ENCODE measurements around the gene TSACC. TPM values are rescaled to one million over a fixed set of nuclear protein-coding genes. Genes with fewer than 3 reads are reported as not detected.
A peak's percentile ranks its signal among the peaks of the same experiment; 100 is the strongest.

The TSACC gene
- total RNA-seq, 1 experiment from 2014 or later = 1.8 TPM

DNA sequence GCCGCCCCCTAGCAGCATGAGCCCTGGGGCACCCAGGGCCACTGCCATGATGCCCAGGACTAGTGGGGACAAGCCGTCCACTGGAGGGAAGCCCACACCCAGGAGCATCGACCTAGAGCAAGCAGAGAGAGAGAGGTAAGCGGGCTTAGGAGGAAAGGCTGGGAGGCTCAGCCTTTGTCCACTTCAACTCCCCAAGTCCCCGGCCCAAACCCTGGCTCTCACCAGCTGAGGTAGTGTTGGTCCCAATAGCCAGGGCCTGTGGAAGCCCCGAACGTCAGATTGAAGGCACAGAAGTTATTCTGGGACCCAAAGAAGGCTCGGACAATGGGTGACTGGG is 45.3 kb upstream of the TSACC start:
- peaks cover 30% of the 10 kb centered on the region for H3K36me3 Mint-ChIP-seq (ENCODE audit: insufficient read depth, unreplicated experiment)
- ChIA-PET CTCF (no interaction called here), POLR2A (interaction anchor here (1.4 to 13.5 kb wide), 2 partner anchors 9 to 10 kb away, joined by 4 to 210 read pairs; partner anchors contain the start of genes SMG5 and TMEM79)
- no TSS peak for BruUV-seq (replicated peaks)
- no peak overlapping the region for H3K4me3 Mint-ChIP-seq (ENCODE audit: unreplicated experiment)
- no peaks in the 10 kb centered on the region for H3K9me3 Mint-ChIP-seq (ENCODE audit: unreplicated experiment)
- intact Hi-C loops (cut with micrococcal nuclease) = no loop called here
- H3K4me1 Mint-ChIP-seq (ENCODE audit: insufficient read depth, unreplicated experiment) = peaks cover 19% of the 10 kb centered on the region
- no peaks in the 10 kb centered on the region for H3K27me3 Mint-ChIP-seq (ENCODE audit: insufficient read depth, unreplicated experiment)
- TF ChIP-seq, protein P1, sequence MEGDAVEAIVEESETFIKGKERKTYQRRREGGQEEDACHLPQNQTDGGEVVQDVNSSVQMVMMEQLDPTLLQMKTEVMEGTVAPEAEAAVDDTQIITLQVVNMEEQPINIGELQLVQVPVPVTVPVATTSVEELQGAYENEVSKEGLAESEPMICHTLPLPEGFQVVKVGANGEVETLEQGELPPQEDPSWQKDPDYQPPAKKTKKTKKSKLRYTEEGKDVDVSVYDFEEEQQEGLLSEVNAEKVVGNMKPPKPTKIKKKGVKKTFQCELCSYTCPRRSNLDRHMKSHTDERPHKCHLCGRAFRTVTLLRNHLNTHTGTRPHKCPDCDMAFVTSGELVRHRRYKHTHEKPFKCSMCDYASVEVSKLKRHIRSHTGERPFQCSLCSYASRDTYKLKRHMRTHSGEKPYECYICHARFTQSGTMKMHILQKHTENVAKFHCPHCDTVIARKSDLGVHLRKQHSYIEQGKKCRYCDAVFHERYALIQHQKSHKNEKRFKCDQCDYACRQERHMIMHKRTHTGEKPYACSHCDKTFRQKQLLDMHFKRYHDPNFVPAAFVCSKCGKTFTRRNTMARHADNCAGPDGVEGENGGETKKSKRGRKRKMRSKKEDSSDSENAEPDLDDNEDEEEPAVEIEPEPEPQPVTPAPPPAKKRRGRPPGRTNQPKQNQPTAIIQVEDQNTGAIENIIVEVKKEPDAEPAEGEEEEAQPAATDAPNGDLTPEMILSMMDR (IDR thresholded peaks at IDR 0.05; ENCODE audit: unreplicated experiment) = no peak
- peak overlapping the region; percentile 46 for H3K27ac Mint-ChIP-seq (ENCODE audit: low read depth, unreplicated experiment)
- DNase-seq (ENCODE audit: unreplicated experiment) = no peak

DNA sequence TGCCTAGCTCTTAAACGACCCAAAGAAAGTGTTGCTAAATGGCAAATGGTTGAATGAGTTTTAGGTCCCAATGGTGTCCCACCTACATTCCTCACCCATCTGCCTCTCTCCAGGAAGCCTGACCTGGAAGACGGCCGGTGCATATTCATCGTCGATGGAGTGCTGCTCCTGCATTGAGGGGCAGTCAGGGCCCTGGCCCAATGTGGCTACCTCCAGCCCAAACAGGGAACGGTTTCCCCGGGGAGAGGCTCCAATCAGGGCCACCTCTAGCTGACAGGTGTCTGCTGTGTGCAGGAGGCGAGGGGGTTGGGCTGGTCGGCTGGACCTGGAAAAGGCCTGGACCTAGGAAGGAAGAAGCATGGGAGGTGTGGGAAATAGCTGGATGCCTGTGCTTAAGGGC is 44.4 kb upstream of the TSACC start:
- TF ChIP-seq, protein P1 (IDR thresholded peaks at IDR 0.05; ENCODE audit: unreplicated experiment) = no peak
- Mint-ChIP-seq H3K27me3 (ENCODE audit: insufficient read depth, unreplicated experiment) (no peaks in the 10 kb centered on the region), H3K4me1 (ENCODE audit: insufficient read depth, unreplicated experiment) (peaks cover 19% of the 10 kb centered on the region), H3K36me3 (ENCODE audit: insufficient read depth, unreplicated experiment) (peaks cover 22% of the 10 kb centered on the region), H3K27ac (ENCODE audit: low read depth, unreplicated experiment) (no peak overlapping the region), H3K9me3 (ENCODE audit: unreplicated experiment) (no peaks in the 10 kb centered on the region), H3K4me3 (ENCODE audit: unreplicated experiment) (peak overlapping the region; percentile 93)
- POLR2A ChIA-PET = interaction anchor here (0.6 to 13.5 kb wide), 4 partner anchors 9 to 169 kb away, joined by 3 to 210 read pairs (median 4); partner anchors contain the start of genes SMG5 and TMEM79
- BruUV-seq (replicated peaks) = TSS peak; percentile 26
- CTCF ChIA-PET = interaction anchor here (0.6 to 1.2 kb wide), 3 partner anchors 11 to 163 kb away, joined by 3 read pairs; partner anchors contain the start of gene SMG5
- intact Hi-C loops (cut with micrococcal nuclease) = no loop called here
- DNase-seq (ENCODE audit: unreplicated experiment) = no peak

DNA sequence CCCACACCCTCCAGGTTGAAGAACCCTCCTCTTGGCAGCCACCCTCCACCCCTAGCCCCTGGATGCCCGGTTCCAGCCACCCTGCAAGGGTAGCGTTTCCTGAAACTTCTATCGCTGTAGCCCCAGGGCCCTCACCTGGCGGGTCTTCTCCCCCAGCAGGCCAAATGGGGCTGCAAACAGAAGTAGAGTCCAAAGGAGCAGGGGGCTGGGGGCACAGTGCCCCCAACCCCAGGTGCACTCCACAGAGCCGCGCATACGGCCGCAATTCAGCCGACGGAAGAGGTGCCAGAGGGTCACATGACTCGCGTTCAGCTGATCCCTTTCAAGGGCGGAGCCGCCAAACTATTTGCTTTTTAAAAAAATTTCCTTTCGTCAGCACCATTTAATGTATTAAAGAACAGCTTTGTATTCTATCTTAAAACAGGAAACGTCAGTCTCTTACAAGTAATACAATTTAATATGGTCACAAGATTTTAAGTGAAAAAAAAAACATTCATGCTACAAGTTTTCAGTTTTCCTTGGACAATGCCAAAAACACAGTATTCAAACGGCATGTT is 42.9 kb upstream of the TSACC start, which contains the start of gene GLMP:
Gene GLMP (minus strand): TSS at position 289 of the 557 bp plus-strand sequence. CDS start 34 bp downstream, at position 255.
- peaks cover 19% of the 10 kb centered on the region for H3K4me1 Mint-ChIP-seq (ENCODE audit: insufficient read depth, unreplicated experiment)
- CTCF ChIA-PET = interaction anchor here (0.6 to 0.9 kb wide), 3 partner anchors 12 to 32 kb away, joined by 3 to 4 read pairs (median 3); partner anchors contain the start of gene SMG5
- no TSS peak for BruUV-seq (replicated peaks)
- H3K27ac Mint-ChIP-seq (ENCODE audit: low read depth, unreplicated experiment) = peak within 1 kb of the TSS; percentile 96
- H3K4me3 Mint-ChIP-seq (ENCODE audit: unreplicated experiment) = peak within 1 kb of the TSS; percentile 93
- POLR2A ChIA-PET = interaction anchor here (0.6 to 13.5 kb wide), 7 partner anchors 11 to 149 kb away, joined by 3 to 210 read pairs (median 3); partner anchors contain the start of genes CCT3, PMF1, SLC25A44 and SMG5
- intact Hi-C loops (cut with micrococcal nuclease) = no loop called here
- TF ChIP-seq, protein P1 (IDR thresholded peaks at IDR 0.05; ENCODE audit: unreplicated experiment) = no peak
- DNase-seq (ENCODE audit: unreplicated experiment) = peak; percentile 53
- H3K27me3 Mint-ChIP-seq (ENCODE audit: insufficient read depth, unreplicated experiment) = no peaks in the 10 kb centered on the region
- H3K36me3 Mint-ChIP-seq (ENCODE audit: insufficient read depth, unreplicated experiment) = peaks cover 15% of the 10 kb centered on the region
- H3K9me3 Mint-ChIP-seq (ENCODE audit: unreplicated experiment) = no peaks in the 10 kb centered on the region

DNA sequence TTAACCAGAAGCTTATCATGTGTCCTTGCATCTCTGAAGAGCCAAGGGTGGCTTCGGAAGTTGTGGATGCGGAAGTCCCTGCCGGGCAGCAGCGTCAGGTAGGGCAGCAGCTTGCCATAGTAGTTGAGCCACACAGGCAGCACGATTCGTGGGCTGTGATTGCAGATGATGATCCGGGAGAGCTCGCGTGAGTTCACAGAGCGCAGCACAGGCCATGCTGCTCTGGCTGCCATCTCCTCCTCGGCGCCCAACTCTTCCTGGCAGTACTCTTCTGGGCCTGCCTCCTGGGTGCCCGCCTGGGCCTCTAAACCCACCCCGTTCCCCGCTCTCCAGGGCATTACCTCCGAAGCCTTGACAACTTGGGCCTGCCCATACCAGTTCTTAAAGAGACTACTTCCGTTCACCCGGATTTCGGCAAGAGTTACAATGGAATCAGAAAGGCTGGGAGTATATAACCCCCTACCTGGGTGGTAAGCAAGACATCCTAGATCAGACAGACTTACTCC is 39.4 kb upstream of the TSACC start, which contains the start of gene VHLL:
Gene VHLL (minus strand): TSS at position 456 of the 506 bp plus-strand sequence. CDS start 118 bp downstream, at position 338.
- no peaks in the 10 kb centered on the region for H3K27me3 Mint-ChIP-seq (ENCODE audit: insufficient read depth, unreplicated experiment)
- peaks cover 23% of the 10 kb centered on the region for H3K4me1 Mint-ChIP-seq (ENCODE audit: insufficient read depth, unreplicated experiment)
- TF ChIP-seq, protein P1 (IDR thresholded peaks at IDR 0.05; ENCODE audit: unreplicated experiment) = no peak
- BruUV-seq (replicated peaks) = no TSS peak
- ChIA-PET POLR2A (interaction anchor here (13.5 kb wide), 1 partner anchor 15 kb away, joined by 210 read pairs; the partner anchor contains the start of genes SMG5 and TMEM79), CTCF (interaction anchor here (0.6 to 3.7 kb wide), 4 partner anchors 15 to 169 kb away, joined by 3 to 16 read pairs (median 4); partner anchors contain the start of gene TMEM79)
- no peaks in the 10 kb centered on the region for H3K9me3 Mint-ChIP-seq (ENCODE audit: unreplicated experiment)
- H3K36me3 Mint-ChIP-seq (ENCODE audit: insufficient read depth, unreplicated experiment) = peaks cover 35% of the 10 kb centered on the region
- no peak within 1 kb of the TSS for H3K27ac Mint-ChIP-seq (ENCODE audit: low read depth, unreplicated experiment)
- intact Hi-C loops (cut with micrococcal nuclease) = no loop called here
- H3K4me3 Mint-ChIP-seq (ENCODE audit: unreplicated experiment) = no peak within 1 kb of the TSS
- no peak for DNase-seq (ENCODE audit: unreplicated experiment)

All from MCF 10A (cell line).